CD4-positive, alpha-beta T cell treated with Interleukin-17A for 4 hours (primary cell): Measurements from ENCODE around the gene ZBTB1.

Source experiments
- DNase-seq: peaks from one replicate; pipeline ENCODE4 v3.0.0-alpha.2; 2020; ENCODE audit warnings: mixed read lengths

Gene ZBTB1

DNA sequence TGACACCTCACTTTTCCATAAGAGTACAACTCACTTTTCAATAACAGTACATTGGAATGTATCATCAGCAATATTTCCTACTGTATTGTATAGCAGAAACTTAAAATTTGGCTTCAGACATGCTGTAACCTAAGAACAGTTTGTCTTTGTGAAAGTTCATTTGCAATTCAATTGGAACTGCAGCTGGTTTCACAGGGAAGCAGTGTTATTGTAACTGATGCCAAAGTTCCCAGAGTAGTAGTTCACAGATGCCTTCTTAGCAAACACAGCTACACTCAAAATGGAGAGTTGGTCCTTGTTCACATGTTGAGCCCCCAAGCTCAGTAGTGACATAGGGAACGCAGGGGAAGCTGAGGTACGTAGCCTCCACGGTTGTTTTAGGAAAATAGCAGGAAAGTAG, 68.5 kb downstream of the ZBTB1 start:
- no peak for DNase-seq
